ENCODE data around the gene NBL1.

The NBL1 gene

DNA sequence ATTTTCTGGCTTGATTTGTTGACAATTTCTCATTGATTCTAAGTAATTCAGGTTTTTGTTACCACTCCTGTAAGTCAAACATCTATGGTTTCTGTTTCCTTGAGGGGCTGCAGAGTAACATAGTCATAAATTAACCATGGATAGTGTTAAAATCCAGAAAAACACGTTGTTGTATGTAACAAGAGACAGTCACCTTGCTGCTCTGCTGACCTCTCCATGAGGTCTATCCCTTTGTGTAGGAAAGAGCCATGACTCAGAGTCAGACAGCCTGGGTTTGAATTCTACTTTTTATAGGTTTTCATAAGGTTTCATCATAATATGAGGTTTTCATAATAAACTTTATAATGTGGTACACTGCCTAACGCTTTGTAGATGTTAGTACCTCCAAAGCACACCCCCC, 27.6 kb upstream of the NBL1 start:
- H3K27ac ChIP-seq: no peak overlapping the region
- TF ChIP-seq, protein P1, sequence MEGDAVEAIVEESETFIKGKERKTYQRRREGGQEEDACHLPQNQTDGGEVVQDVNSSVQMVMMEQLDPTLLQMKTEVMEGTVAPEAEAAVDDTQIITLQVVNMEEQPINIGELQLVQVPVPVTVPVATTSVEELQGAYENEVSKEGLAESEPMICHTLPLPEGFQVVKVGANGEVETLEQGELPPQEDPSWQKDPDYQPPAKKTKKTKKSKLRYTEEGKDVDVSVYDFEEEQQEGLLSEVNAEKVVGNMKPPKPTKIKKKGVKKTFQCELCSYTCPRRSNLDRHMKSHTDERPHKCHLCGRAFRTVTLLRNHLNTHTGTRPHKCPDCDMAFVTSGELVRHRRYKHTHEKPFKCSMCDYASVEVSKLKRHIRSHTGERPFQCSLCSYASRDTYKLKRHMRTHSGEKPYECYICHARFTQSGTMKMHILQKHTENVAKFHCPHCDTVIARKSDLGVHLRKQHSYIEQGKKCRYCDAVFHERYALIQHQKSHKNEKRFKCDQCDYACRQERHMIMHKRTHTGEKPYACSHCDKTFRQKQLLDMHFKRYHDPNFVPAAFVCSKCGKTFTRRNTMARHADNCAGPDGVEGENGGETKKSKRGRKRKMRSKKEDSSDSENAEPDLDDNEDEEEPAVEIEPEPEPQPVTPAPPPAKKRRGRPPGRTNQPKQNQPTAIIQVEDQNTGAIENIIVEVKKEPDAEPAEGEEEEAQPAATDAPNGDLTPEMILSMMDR (conservative IDR thresholded peaks at IDR 0.05): no peak
- TF ChIP-seq ZFX (IDR thresholded peaks at IDR 0.05): no peak

DNA sequence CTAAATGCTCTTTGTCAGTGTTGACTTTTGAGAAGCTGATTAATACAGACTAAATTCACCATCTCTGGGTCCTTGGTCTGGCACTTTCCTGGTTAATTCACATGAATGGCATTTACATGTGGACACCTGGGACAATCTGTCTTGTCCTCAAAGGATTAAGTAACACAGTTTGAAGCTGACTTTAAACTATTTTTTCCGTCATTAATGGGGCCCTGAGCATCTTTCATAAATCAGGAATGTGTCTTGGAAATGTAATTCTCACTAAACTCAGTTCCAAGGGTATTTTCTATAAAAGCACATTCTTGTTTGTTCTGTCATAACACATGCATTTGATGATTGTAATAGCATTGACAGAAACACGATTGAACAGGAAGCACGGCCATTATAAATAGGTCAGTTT, 26.7 kb upstream of the NBL1 start:
- no peak overlapping the region for H3K27ac ChIP-seq
- no peak for TF ChIP-seq ZFX (IDR thresholded peaks at IDR 0.05)
- TF ChIP-seq, protein P1 (conservative IDR thresholded peaks at IDR 0.05): no peak

DNA sequence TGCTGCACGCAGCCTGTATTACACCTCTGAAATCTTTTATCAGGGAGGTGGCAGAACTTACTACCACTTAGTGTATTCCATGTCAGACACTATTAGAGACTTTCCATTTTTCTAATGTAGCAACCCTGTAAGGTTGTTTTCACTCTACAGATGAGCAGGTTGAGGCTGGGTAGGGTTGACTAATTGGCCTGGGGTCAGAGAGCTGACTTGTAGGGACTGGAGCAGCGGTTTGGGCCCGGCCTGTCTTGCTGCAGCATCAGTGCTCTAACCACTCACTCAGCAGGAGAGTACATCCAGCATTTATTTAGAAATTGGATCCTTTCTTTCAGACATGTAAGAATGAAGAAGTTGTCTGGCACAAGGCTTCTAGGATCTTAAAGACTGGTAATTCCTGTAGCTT, 25.7 kb upstream of the NBL1 start:
- no peak for TF ChIP-seq ZFX (IDR thresholded peaks at IDR 0.05)
- TF ChIP-seq, protein P1 (conservative IDR thresholded peaks at IDR 0.05): no peak
- H3K27ac ChIP-seq: no peak overlapping the region

DNA sequence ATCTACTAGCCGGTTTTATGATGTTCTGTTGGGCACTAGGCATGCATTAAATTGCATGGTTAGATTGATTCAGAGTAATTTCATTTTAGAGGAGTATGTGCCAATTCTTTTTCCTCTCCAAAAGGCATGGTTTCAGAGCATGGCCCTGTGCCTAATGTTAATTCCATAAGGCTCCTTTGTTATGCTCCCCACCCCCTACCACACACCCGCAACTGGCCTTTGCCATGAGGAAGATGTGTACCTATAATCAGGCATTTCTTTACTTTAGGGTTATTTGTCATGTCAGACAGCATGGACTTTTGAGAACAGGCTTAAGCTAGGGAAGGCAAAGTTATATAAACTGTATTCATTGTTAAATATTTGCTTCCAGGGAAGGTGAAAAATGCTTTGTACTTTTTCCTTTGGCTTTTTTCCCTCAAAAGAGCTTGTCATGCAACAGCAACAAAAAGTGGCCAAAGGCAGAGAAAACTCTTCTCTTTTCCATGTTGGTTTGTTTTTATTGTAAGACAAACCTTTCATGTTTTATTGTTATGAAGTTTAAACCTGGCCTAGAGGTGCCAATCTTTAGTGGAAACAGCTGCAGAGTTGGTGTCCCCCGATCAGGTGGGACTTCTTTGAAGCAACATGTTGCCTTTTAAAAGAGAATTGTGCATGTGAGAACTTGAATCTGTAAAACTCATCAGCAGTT, 24.3 kb upstream of the NBL1 start:
- H3K27ac ChIP-seq: no peak overlapping the region
- TF ChIP-seq, protein P1 (conservative IDR thresholded peaks at IDR 0.05): no peak
- no peak for TF ChIP-seq ZFX (IDR thresholded peaks at IDR 0.05)

DNA sequence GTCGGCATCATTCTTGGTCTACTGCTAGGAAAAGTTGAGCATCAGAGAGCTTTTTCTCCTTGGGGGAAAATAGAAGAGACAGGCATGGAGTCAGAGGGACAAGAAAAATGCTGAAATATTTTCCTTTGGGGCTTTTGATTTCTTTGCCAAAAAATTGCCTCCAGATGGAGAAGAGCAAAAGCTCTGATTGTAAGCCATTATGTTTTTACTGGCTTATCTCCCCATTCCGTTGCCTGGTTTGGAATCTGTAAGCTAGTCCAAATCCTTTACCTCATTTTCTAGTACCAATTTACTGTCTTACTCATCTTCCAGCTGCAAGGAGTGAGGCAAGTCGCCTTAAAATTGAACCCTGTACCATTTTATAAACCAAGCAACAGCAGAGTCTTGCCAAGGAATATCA, 23.3 kb upstream of the NBL1 start:
- no peak overlapping the region for H3K27ac ChIP-seq
- TF ChIP-seq ZFX (IDR thresholded peaks at IDR 0.05): no peak

- no peak overlapping the region for H3K27ac ChIP-seq
- TF ChIP-seq ZFX (IDR thresholded peaks at IDR 0.05): no peak
- TF ChIP-seq, protein P1 (conservative IDR thresholded peaks at IDR 0.05): no peak
Observed at GRCh38 chr1:19621274-19621950, 22.7 kb upstream of the NBL1 start.

- TF ChIP-seq, protein P1 (conservative IDR thresholded peaks at IDR 0.05): no peak
- no peak for TF ChIP-seq ZFX (IDR thresholded peaks at IDR 0.05)
- H3K27ac ChIP-seq: no peak overlapping the region
Observed at GRCh38 chr1:19622204-19622603, 21.9 kb upstream of the NBL1 start.

- TF ChIP-seq, protein P1 (conservative IDR thresholded peaks at IDR 0.05): no peak
- TF ChIP-seq ZFX (IDR thresholded peaks at IDR 0.05): no peak
- H3K27ac ChIP-seq: no peak overlapping the region
Observed at GRCh38 chr1:19623523-19623922, 20.6 kb upstream of the NBL1 start.
